Brain microvascular endothelial cell (primary cell): ENCODE results near the gene PTAR1.
"Not testable (repeated sequence)": the region's sequence is repeated elsewhere in the genome, so short reads cannot be mapped to it uniquely, and the experiment has no call there.

Experiments
- DNase-seq: peaks from one replicate; pipeline ENCODE4 v3.0.0-alpha.2; 2020
- H3K27ac ChIP-seq: fragments of 250-450 bp; sonication (Bioruptor Pico); 2 replicates; pipeline ENCODE4 v1.5.1; 2020; ENCODE audit warnings: mild to moderate bottlenecking, moderate library complexity
- H3K27me3 ChIP-seq: fragments of 250-450 bp; sonication (Bioruptor Pico); replicated peaks from 2 replicates; pipeline ENCODE4 v1.5.1; 2020; ENCODE audit warnings: mild to moderate bottlenecking
- H3K36me3 ChIP-seq: fragments of 250-450 bp; sonication (Bioruptor Pico); replicated peaks from 2 replicates; pipeline ENCODE4 v1.5.1; 2020; ENCODE audit warnings: mild to moderate bottlenecking
- H3K4me3 ChIP-seq: 2 replicates; pipeline ENCODE4 v1.5.1; 2011; ENCODE audit warnings: low read depth, mild to moderate bottlenecking, control low read depth, low read length, moderate library complexity
- CTCF ChIP-seq: IDR thresholded peaks from 2 replicates; pipeline ENCODE4 v1.5.1; 2011; ENCODE audit warnings: low read depth, mild to moderate bottlenecking, moderate library complexity, low read length, control low read depth, inconsistent platforms; ENCODE audit errors: missing control alignments
- in situ Hi-C: cut with HindIII; loops from 2 replicates; pipeline ENCODE4 v1.10.0; 2017; ENCODE audit warnings: low sequenced_read_pairs, low pct_ligation_motif_present

The PTAR1 gene

GRCh38 chr9:69768716-69769115 is 8.9 kb upstream of the PTAR1 start:
- Histone ChIP-seq H3K4me3 (no peak overlapping the region), H3K27ac (no peak overlapping the region), H3K36me3 (no peaks in the 10 kb centered on the region), H3K27me3 (no peaks in the 10 kb centered on the region)
- DNase-seq, result peak; percentile 62
- no peak for TF ChIP-seq CTCF
- in situ Hi-C loops, result no loop called here

- DNase-seq, result no peak
Observed at GRCh38 chr9:69768101-69768500, 8.3 kb upstream of the PTAR1 start.

GRCh38 chr9:69763862-69764261 is 4.1 kb upstream of the PTAR1 start:
- H3K36me3 ChIP-seq, H3K27ac ChIP-seq, H3K4me3 ChIP-seq, in situ Hi-C loops, DNase-seq, H3K27me3 ChIP-seq: not testable (repeated sequence)

More at GRCh38 chr9:69768101-69768500, 8.3 kb upstream of the PTAR1 start:
- Histone ChIP-seq H3K4me3 (no peak overlapping the region), H3K27ac (no peak overlapping the region), H3K27me3 (no peaks in the 10 kb centered on the region), H3K36me3 (no peaks in the 10 kb centered on the region)
- in situ Hi-C loops, result no loop called here
- TF ChIP-seq CTCF, result no peak

- no peak for TF ChIP-seq CTCF
- no peak overlapping the region for H3K27ac ChIP-seq
- no peak for DNase-seq
- no peaks in the 10 kb centered on the region for H3K27me3 ChIP-seq
- in situ Hi-C loops, result no loop called here
- H3K36me3 ChIP-seq, result no peaks in the 10 kb centered on the region
- no peak overlapping the region for H3K4me3 ChIP-seq
Observed at GRCh38 chr9:69762527-69762926, 2.7 kb upstream of the PTAR1 start.

- TF ChIP-seq CTCF, result no peak
- peak overlapping the region; percentile 84 for H3K4me3 ChIP-seq
- no peaks in the 10 kb centered on the region for H3K27me3 ChIP-seq
- H3K36me3 ChIP-seq, result no peaks in the 10 kb centered on the region
- in situ Hi-C loops, result no loop called here
- DNase-seq, result no peak
- peak overlapping the region; percentile 79 for H3K27ac ChIP-seq
Observed at GRCh38 chr9:69760278-69760610, 433 bp upstream of the PTAR1 start.

GRCh38 chr9:69759021-69759420 is 790 bp downstream of the PTAR1 start:
- peak overlapping the region; percentile 84 for H3K4me3 ChIP-seq
- TF ChIP-seq CTCF, result no peak
- no peaks in the 10 kb centered on the region for H3K27me3 ChIP-seq
- no peaks in the 10 kb centered on the region for H3K36me3 ChIP-seq
- peak overlapping the region; percentile 79 for H3K27ac ChIP-seq
- in situ Hi-C loops, result no loop called here
- peak; percentile 8 for DNase-seq
